CD1c-positive myeloid dendritic cell (primary cell): Measurements from ENCODE around the gene EIF4G1.
"Not testable (repeated sequence)": the region's sequence is repeated elsewhere in the genome, so short reads cannot be mapped to it uniquely, and the experiment has no call there.

ENCODE experiments used
- DNase-seq: peaks from one replicate; pipeline ENCODE4 v3.0.0-alpha.2; 2016; ENCODE audit errors: extremely low spot score

Gene EIF4G1

GRCh38 chr3:184334470-184335158 is 20.2 kb downstream of the EIF4G1 start:
- peak; percentile 23 for DNase-seq

GRCh38 chr3:184335291-184335660 is 20.9 kb downstream of the EIF4G1 start:
- DNase-seq = no peak

GRCh38 chr3:184335661-184336546 is 21.5 kb downstream of the EIF4G1 start:
- peak; percentile 89 for DNase-seq

GRCh38 chr3:184336547-184337398 is 22.4 kb downstream of the EIF4G1 start:
- DNase-seq = peak; percentile 74

GRCh38 chr3:184337399-184337714 is 23.0 kb downstream of the EIF4G1 start, which contains the start of gene FAM131A:
Gene FAM131A (plus strand): TSS chr3:184337600. CDS start chr3:184337631, 31 bp downstream.
- DNase-seq = no peak

- no peak for DNase-seq
These were observed 23.6 kb downstream of the EIF4G1 start for GRCh38 chr3:184337981-184338380.

GRCh38 chr3:184338511-184338945 is 24.1 kb downstream of the EIF4G1 start:
- DNase-seq = peak; percentile 76

GRCh38 chr3:184339001-184339400 is 24.6 kb downstream of the EIF4G1 start:
- DNase-seq = no peak

- DNase-seq = not testable (repeated sequence)
These were observed 25.2 kb downstream of the EIF4G1 start for GRCh38 chr3:184339451-184340135.

GRCh38 chr3:184341925-184342324 is 27.5 kb downstream of the EIF4G1 start:
- no peak for DNase-seq

- DNase-seq = no peak
These were observed 28.9 kb downstream of the EIF4G1 start for GRCh38 chr3:184343200-184343876.

- no peak for DNase-seq
These were observed 30.3 kb downstream of the EIF4G1 start for GRCh38 chr3:184344579-184345316.

GRCh38 chr3:184345317-184346144 is 31.1 kb downstream of the EIF4G1 start:
- peak; percentile 60 for DNase-seq

GRCh38 chr3:184346480-184347190 is 32.2 kb downstream of the EIF4G1 start:
- no peak for DNase-seq

GRCh38 chr3:184347321-184348056 is 33.1 kb downstream of the EIF4G1 start:
- no peak for DNase-seq

GRCh38 chr3:184348057-184348382 is 33.6 kb downstream of the EIF4G1 start:
- no peak for DNase-seq

- no peak for DNase-seq
These were observed 35.4 kb downstream of the EIF4G1 start for GRCh38 chr3:184349563-184350470.
